PC-9 (cell line): ENCODE data around the gene ANAPC15. TPM values are rescaled to one million over a fixed set of nuclear protein-coding genes. Genes with fewer than 3 reads are reported as not detected.

Experiments used
- BruUV-seq: library from RNA; stranded (reverse); fragments of 400-500 nt; replicated peaks from 2 replicates; lab custom pipeline; 2021; lab: Mats Ljungman, UMichigan
- CTCF ChIA-PET: fragments of 300-600 bp; sonication (Branson Sonifier 250); formaldehyde crosslinking; loops from one replicate; lab custom pipeline; 2022; ENCODE audit warnings: antibody characterized with exemption; lab: Charles Lee
- POLR2A ChIA-PET: fragments of 300-600 bp; sonication (Branson Sonifier 250); formaldehyde crosslinking; loops from one replicate; lab custom pipeline; 2022; ENCODE audit warnings: antibody characterized with exemption; ENCODE audit not compliant: unreplicated experiment; lab: Charles Lee
- DNase-seq, 2 experiments: peaks; one replicate each; pipeline versions ENCODE4 v3.0.0 to v3.0.0-alpha.2; 2015 to 2022; ENCODE audit warnings: mixed read lengths in 1 of 2
- H2AFZ ChIP-seq: fragments of 200-600 bp; sonication (generic); 2 replicates; pipeline ENCODE4 v1.8.1; 2017; ENCODE audit warnings: antibody characterized with exemption
- H3F3A ChIP-seq: fragments of 200-600 bp; sonication (generic); 2 replicates; pipeline ENCODE4 v1.8.1; 2017; ENCODE audit warnings: antibody characterized with exemption, mild to moderate bottlenecking, low read depth; ENCODE audit not compliant: insufficient read depth
- H3K27ac ChIP-seq: fragments of 200-600 bp; sonication (generic); 2 replicates; pipeline ENCODE4 v1.6.1; 2016; ENCODE audit warnings: mixed run types
- H3K27me3 ChIP-seq: fragments of 200-600 bp; sonication (generic); 2 replicates; pipeline ENCODE4 v1.6.1; 2016; ENCODE audit warnings: low read depth, mixed run types; ENCODE audit not compliant: insufficient read depth
- H3K36me3 ChIP-seq: fragments of 200-600 bp; sonication (generic); 2 replicates; pipeline ENCODE4 v1.6.1; 2016; ENCODE audit warnings: low read depth, mixed run types
- H3K4me1 ChIP-seq: fragments of 200-600 bp; sonication (generic); replicated peaks from 2 replicates; pipeline ENCODE4 v1.6.1; 2016; ENCODE audit warnings: mixed run types; ENCODE audit not compliant: insufficient read depth
- H3K4me2 ChIP-seq: fragments of 200-600 bp; sonication (generic); 2 replicates; pipeline ENCODE4 v1.6.1; 2017; ENCODE audit warnings: mixed run types
- H3K4me3 ChIP-seq: fragments of 200-600 bp; sonication (generic); 2 replicates; pipeline ENCODE4 v1.6.1; 2016; ENCODE audit warnings: mixed run types
- H3K79me2 ChIP-seq: fragments of 200-600 bp; sonication (generic); 2 replicates; pipeline ENCODE4 v1.6.1; 2017; ENCODE audit warnings: low read depth, mixed run types
- H3K9me2 ChIP-seq: fragments of 200-600 bp; sonication (generic); 2 replicates; pipeline ENCODE4 v1.8.1; 2017; ENCODE audit warnings: mild to moderate bottlenecking; ENCODE audit not compliant: insufficient read depth
- H3K9me3 ChIP-seq: fragments of 200-600 bp; sonication (generic); 2 replicates; pipeline ENCODE4 v1.8.1; 2016; ENCODE audit warnings: low read depth; ENCODE audit not compliant: insufficient read depth
- H4K20me1 ChIP-seq: fragments of 200-600 bp; sonication (generic); 2 replicates; pipeline ENCODE4 v1.8.1; 2017; ENCODE audit not compliant: insufficient read depth
- EZH2 ChIP-seq: fragments of 200-600 bp; sonication (generic); IDR thresholded peaks from 2 replicates; pipeline ENCODE4 v1.8.0; 2017; ENCODE audit warnings: antibody characterized with exemption, low read depth
- intact Hi-C: fragments of 100-400 bp; cut with micrococcal nuclease; formaldehyde crosslinking; loops from one replicate; pipeline ENCODE4 v1.10.0; 2022; ENCODE audit not compliant: unreplicated experiment
- total RNA-seq: library from RNA; stranded (reverse); gene quantifications from 2 replicates; pipeline ENCODE4 v1.2.3, GENCODE V29; 2021
- TF ChIP-seq, protein P1 (sequence below): fragments of 200-600 bp; sonication (generic); conservative IDR thresholded peaks from 2 replicates; pipeline ENCODE4 v1.6.1; 2017; ENCODE audit warnings: mixed run types, antibody characterized with exemption, mild to moderate bottlenecking, moderate library complexity

Gene ANAPC15
- total RNA-seq, 1 experiment from 2014 or later, result 97.8 TPM

DNA sequence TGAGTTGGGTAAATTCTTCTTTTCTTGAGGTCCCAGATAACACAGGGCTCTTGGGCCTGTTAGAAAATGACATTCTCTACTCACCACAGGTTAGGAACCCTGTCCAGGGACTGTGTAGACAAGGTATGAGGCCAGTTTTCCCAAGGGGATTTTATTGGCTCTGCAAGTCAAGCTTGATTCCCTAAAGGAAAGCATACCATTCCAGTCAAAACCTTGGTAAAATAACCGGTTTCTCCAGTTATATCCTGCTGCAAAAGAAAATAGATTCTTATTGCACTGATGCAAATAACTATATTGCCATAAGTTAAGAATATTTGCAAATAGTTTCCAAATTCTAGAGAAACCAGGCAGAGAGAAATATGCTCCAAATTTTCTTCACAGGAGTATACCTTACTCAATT, 13.5 kb upstream of the ANAPC15 start:
- Histone ChIP-seq H3K36me3 (no peaks in the 10 kb centered on the region), H3F3A (0 out of 2 replicates have a peak, but pooled peaks cover 3% of the 10 kb centered on the region), H3K4me3 (no peak overlapping the region), H3K4me1 (peaks cover 8% of the 10 kb centered on the region; the same call in 1 of the 2 replicates), H3K4me2 (no peak overlapping the region), H3K9me3 (no peaks in the 10 kb centered on the region), H3K27ac (no peak overlapping the region), H3K79me2 (no peaks in the 10 kb centered on the region), H3K9me2 (0 out of 2 replicates have a peak, but pooled peaks cover 1% of the 10 kb centered on the region), H3K27me3 (0 out of 2 replicates have a peak, but pooled peaks cover 5% of the 10 kb centered on the region), H2AFZ (no peak overlapping the region), H4K20me1 (no peaks in the 10 kb centered on the region)
- BruUV-seq, result no TSS peak
- ChIA-PET CTCF (no interaction called here), POLR2A (interaction anchor here (0.7 kb wide), 1 partner anchor 31 kb away, joined by 3 read pairs; no protein-coding TSS in a partner anchor)
- TF ChIP-seq EZH2, result no peak
- TF ChIP-seq, protein P1, sequence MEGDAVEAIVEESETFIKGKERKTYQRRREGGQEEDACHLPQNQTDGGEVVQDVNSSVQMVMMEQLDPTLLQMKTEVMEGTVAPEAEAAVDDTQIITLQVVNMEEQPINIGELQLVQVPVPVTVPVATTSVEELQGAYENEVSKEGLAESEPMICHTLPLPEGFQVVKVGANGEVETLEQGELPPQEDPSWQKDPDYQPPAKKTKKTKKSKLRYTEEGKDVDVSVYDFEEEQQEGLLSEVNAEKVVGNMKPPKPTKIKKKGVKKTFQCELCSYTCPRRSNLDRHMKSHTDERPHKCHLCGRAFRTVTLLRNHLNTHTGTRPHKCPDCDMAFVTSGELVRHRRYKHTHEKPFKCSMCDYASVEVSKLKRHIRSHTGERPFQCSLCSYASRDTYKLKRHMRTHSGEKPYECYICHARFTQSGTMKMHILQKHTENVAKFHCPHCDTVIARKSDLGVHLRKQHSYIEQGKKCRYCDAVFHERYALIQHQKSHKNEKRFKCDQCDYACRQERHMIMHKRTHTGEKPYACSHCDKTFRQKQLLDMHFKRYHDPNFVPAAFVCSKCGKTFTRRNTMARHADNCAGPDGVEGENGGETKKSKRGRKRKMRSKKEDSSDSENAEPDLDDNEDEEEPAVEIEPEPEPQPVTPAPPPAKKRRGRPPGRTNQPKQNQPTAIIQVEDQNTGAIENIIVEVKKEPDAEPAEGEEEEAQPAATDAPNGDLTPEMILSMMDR, result no peak
- no peak for DNase-seq
- intact Hi-C loops, result no loop called here

DNA sequence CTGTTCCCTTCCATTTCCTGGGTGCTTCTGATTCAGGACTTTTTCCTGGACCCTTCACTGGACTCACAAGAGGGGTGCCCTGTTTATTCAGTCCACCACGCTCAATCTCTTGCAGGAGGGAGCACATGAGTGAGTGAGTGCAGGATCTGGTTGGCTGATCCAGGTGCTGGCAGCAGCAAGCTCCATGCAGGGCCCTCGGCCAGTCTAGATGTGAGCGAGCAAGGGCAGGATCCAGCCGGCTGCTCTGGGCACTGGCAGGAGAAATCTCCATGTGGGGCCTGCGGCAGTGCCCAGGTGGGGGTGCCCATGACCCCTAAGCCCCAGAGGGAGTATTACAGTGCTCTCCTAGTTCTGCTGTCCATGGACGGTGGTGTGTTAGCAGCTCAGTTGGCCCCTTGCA, 11.6 kb upstream of the ANAPC15 start:
- H3K4me3 ChIP-seq, result no peak overlapping the region
- CTCF ChIA-PET, result no interaction called here
- POLR2A ChIA-PET, result no interaction called here
- 0 out of 2 replicates have a peak, but pooled peaks cover 3% of the 10 kb centered on the region for H3K9me2 ChIP-seq
- no peaks in the 10 kb centered on the region for H3K79me2 ChIP-seq
- no peaks in the 10 kb centered on the region for H3K36me3 ChIP-seq
- H3F3A ChIP-seq, result peaks cover 3% of the 10 kb centered on the region; the same call in 1 of the 2 replicates
- H3K27ac ChIP-seq, result no peak overlapping the region
- DNase-seq, result no peak
- H2AFZ ChIP-seq, result no peak overlapping the region
- no peak overlapping the region for H3K4me2 ChIP-seq
- intact Hi-C loops, result no loop called here
- H3K27me3 ChIP-seq, result no peaks in the 10 kb centered on the region
- H3K9me3 ChIP-seq, result no peaks in the 10 kb centered on the region
- BruUV-seq, result no TSS peak
- TF ChIP-seq, protein P1, result no peak
- no peak for TF ChIP-seq EZH2
- no peaks in the 10 kb centered on the region for H4K20me1 ChIP-seq
- peaks cover 8% of the 10 kb centered on the region; the same call in 1 of the 2 replicates for H3K4me1 ChIP-seq

DNA sequence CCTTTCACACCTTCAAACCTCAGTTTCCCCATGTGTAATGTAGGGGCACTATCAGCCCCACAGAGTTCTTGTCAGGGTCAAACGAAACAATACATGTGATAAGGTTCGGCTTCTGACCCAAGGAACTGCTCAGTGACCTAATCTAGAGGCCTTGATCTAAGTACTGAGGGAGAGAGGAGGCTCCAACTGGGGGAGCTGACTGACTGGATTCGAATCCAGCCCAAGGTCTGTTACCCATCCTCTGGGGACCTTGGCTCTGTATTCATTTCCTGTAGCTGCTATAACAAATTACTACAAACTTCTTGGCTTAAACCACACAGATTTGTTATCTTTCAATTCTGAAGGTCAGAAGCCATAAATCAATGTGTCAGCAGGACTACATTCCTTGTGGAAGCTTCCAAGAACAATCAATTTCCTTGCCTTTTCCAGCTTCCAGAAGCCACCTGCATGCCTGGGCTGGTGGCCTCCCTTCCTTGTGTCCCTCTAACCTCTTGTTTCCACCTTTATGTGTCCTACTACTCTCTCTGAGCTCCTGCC, 10.7 kb upstream of the ANAPC15 start:
- CTCF ChIA-PET, result no interaction called here
- Histone ChIP-seq H3K9me2 (0 out of 2 replicates have a peak, but pooled peaks cover 3% of the 10 kb centered on the region), H3K4me2 (no peak overlapping the region), H3F3A (peaks cover 3% of the 10 kb centered on the region; the same call in 1 of the 2 replicates), H3K27me3 (no peaks in the 10 kb centered on the region), H3K79me2 (no peaks in the 10 kb centered on the region), H3K36me3 (no peaks in the 10 kb centered on the region), H3K27ac (no peak overlapping the region), H2AFZ (no peak overlapping the region), H3K9me3 (no peaks in the 10 kb centered on the region), H3K4me1 (peaks cover 8% of the 10 kb centered on the region; the same call in 1 of the 2 replicates), H3K4me3 (no peak overlapping the region), H4K20me1 (no peaks in the 10 kb centered on the region)
- BruUV-seq, result no TSS peak
- POLR2A ChIA-PET, result no interaction called here
- TF ChIP-seq EZH2, result no peak
- TF ChIP-seq, protein P1, result no peak
- DNase-seq, result no peak
- intact Hi-C loops, result no loop called here
